Neural progenitor cell (in vitro differentiated cells): ENCODE measurements around the gene SLC2A9. TPM values are rescaled to one million over a fixed set of nuclear protein-coding genes. Genes with fewer than 3 reads are reported as not detected.

Source experiments
- DNase-seq: peaks from one replicate; pipeline ENCODE4 v3.0.0-alpha.2; 2016; ENCODE audit warnings: low spot score
- H2AFZ ChIP-seq: fragments of 200-600 bp; sonication (generic); replicated peaks from 2 replicates; pipeline ENCODE4 v1.6.1; 2016; ENCODE audit warnings: antibody characterized with exemption
- H3F3A ChIP-seq: fragments of 200-600 bp; sonication (generic); 2 replicates; pipeline ENCODE4 v1.6.1; 2016; ENCODE audit warnings: antibody characterized with exemption, low read depth
- H3K27ac ChIP-seq: fragments of 200-600 bp; sonication (generic); 2 replicates; pipeline ENCODE4 v1.5.1; 2016; ENCODE audit warnings: mild to moderate bottlenecking
- H3K27me3 ChIP-seq: fragments of 200-600 bp; sonication (generic); 2 replicates; pipeline ENCODE4 v1.6.1; 2016; ENCODE audit warnings: mild to moderate bottlenecking, moderate library complexity
- H3K36me3 ChIP-seq: fragments of 200-600 bp; sonication (generic); 2 replicates; pipeline ENCODE4 v1.5.1; 2016
- H3K4me1 ChIP-seq: fragments of 200-600 bp; sonication (generic); 2 replicates; pipeline ENCODE4 v1.6.1; 2016; ENCODE audit warnings: mixed run types
- H3K4me2 ChIP-seq: fragments of 200-600 bp; sonication (generic); 2 replicates; pipeline ENCODE4 v1.6.1; 2016
- H3K4me3 ChIP-seq: fragments of 200-600 bp; sonication (generic); 2 replicates; pipeline ENCODE4 v1.5.1; 2016
- H3K79me2 ChIP-seq: fragments of 200-600 bp; sonication (generic); 2 replicates; pipeline ENCODE4 v1.6.1; 2016; ENCODE audit warnings: low read depth
- H3K9ac ChIP-seq: fragments of 200-600 bp; sonication (generic); 2 replicates; pipeline ENCODE4 v1.6.1; 2016
- H3K9me3 ChIP-seq: fragments of 200-600 bp; sonication (generic); 2 replicates; pipeline ENCODE4 v1.5.1; 2016; ENCODE audit warnings: low read depth
- H4K20me1 ChIP-seq: fragments of 200-600 bp; sonication (generic); 2 replicates; pipeline ENCODE4 v1.6.1; 2016; ENCODE audit warnings: low read depth
- H3K27ac Mint-ChIP-seq: 3 replicates; pipeline ENCODE4 v1.8.0; 2021; ENCODE audit warnings: mixed read lengths
- H3K27me3 Mint-ChIP-seq: 2 replicates; pipeline ENCODE4 v1.8.0; 2022; ENCODE audit warnings: low read depth, mild to moderate bottlenecking, inconsistent platforms, moderate library complexity, mixed read lengths; ENCODE audit not compliant: insufficient read depth
- H3K36me3 Mint-ChIP-seq: 3 replicates; pipeline ENCODE4 v1.8.0; 2021; ENCODE audit warnings: mixed read lengths
- H3K4me1 Mint-ChIP-seq: 3 replicates; pipeline ENCODE4 v1.8.0; 2021; ENCODE audit warnings: mixed read lengths
- H3K4me3 Mint-ChIP-seq: 3 replicates; pipeline ENCODE4 v1.8.0; 2021; ENCODE audit warnings: mild to moderate bottlenecking, moderate library complexity, mixed read lengths
- H3K9me3 Mint-ChIP-seq: 3 replicates; pipeline ENCODE4 v1.8.0; 2020; ENCODE audit warnings: mixed read lengths
- CTCF ChIP-seq: fragments of 200-600 bp; sonication (generic); IDR thresholded peaks from 2 replicates; pipeline ENCODE4 v1.5.1; 2017; ENCODE audit warnings: antibody characterized with exemption, mild to moderate bottlenecking
- EZH2 ChIP-seq: fragments of 200-600 bp; sonication (generic); IDR thresholded peaks from 2 replicates; pipeline ENCODE4 v1.6.1; 2017; ENCODE audit warnings: antibody characterized with exemption, mild to moderate bottlenecking, moderate library complexity
- EZH2phosphoT487 ChIP-seq: fragments of 200-600 bp; sonication (generic); IDR thresholded peaks from 2 replicates; pipeline ENCODE4 v1.6.1; 2017; ENCODE audit warnings: antibody characterized with exemption
- total RNA-seq: library from RNA; depleted of rRNA; stranded (reverse); fragments of >200 nt; gene quantifications from 2 replicates; pipeline ENCODE4 v1.2.3, GENCODE V29; 2015; ENCODE audit warnings: low replicate concordance

Gene SLC2A9
- total RNA-seq, 1 donor from 2014 or later: not detected

GRCh38 chr4:9927341-9928007, 93.8 kb downstream of the SLC2A9 start:
- Mint-ChIP-seq H3K36me3 (no peaks in the 10 kb centered on the region), H3K27me3 (peaks cover 19% of the 10 kb centered on the region), H3K27ac (no peak overlapping the region), H3K4me3 (no peak overlapping the region), H3K9me3 (no peaks in the 10 kb centered on the region), H3K4me1 (peaks cover 13% of the 10 kb centered on the region)
- Histone ChIP-seq H3K4me3 (no peak overlapping the region), H3K9me3 (no peaks in the 10 kb centered on the region), H3K27ac (no peak overlapping the region), H3K36me3 (no peaks in the 10 kb centered on the region), H2AFZ (no peak overlapping the region), H3K4me2 (no peak overlapping the region), H3F3A (no peaks in the 10 kb centered on the region), H4K20me1 (no peaks in the 10 kb centered on the region), H3K4me1 (no peaks in the 10 kb centered on the region), H3K27me3 (no peaks in the 10 kb centered on the region), H3K79me2 (no peaks in the 10 kb centered on the region), H3K9ac (no peak overlapping the region)
- TF ChIP-seq EZH2phosphoT487: no peak
- no peak for TF ChIP-seq CTCF
- no peak for TF ChIP-seq EZH2
- DNase-seq: no peak

GRCh38 chr4:9926586-9926985, 94.7 kb downstream of the SLC2A9 start:
- Histone ChIP-seq H3K79me2 (no peaks in the 10 kb centered on the region), H3K9me3 (no peaks in the 10 kb centered on the region), H3F3A (no peaks in the 10 kb centered on the region), H3K4me1 (peaks cover under 1% of the 10 kb centered on the region), H2AFZ (no peak overlapping the region), H3K27me3 (no peaks in the 10 kb centered on the region), H3K4me3 (no peak overlapping the region), H3K36me3 (no peaks in the 10 kb centered on the region), H4K20me1 (no peaks in the 10 kb centered on the region), H3K27ac (no peak overlapping the region), H3K9ac (no peak overlapping the region), H3K4me2 (no peak overlapping the region)
- peaks cover 18% of the 10 kb centered on the region for H3K27me3 Mint-ChIP-seq
- H3K36me3 Mint-ChIP-seq: no peaks in the 10 kb centered on the region
- no peak for TF ChIP-seq CTCF
- no peak for TF ChIP-seq EZH2phosphoT487
- TF ChIP-seq EZH2: no peak
- H3K4me3 Mint-ChIP-seq: no peak overlapping the region
- no peak overlapping the region for H3K27ac Mint-ChIP-seq
- peaks cover 14% of the 10 kb centered on the region for H3K4me1 Mint-ChIP-seq
- no peak for DNase-seq
- H3K9me3 Mint-ChIP-seq: no peaks in the 10 kb centered on the region

GRCh38 chr4:9925750-9926439, 95.4 kb downstream of the SLC2A9 start:
- H3K27ac Mint-ChIP-seq: no peak overlapping the region
- DNase-seq: no peak
- Histone ChIP-seq H3K79me2 (no peaks in the 10 kb centered on the region), H4K20me1 (no peaks in the 10 kb centered on the region), H3K27ac (no peak overlapping the region), H3K27me3 (no peaks in the 10 kb centered on the region), H3K9ac (no peak overlapping the region), H3K36me3 (no peaks in the 10 kb centered on the region), H3K4me1 (peaks cover 7% of the 10 kb centered on the region), H3K4me3 (no peak overlapping the region), H2AFZ (no peak overlapping the region), H3F3A (peaks cover 3% of the 10 kb centered on the region), H3K9me3 (no peaks in the 10 kb centered on the region), H3K4me2 (no peak overlapping the region)
- H3K36me3 Mint-ChIP-seq: no peaks in the 10 kb centered on the region
- TF ChIP-seq EZH2 (no peak), CTCF (no peak), EZH2phosphoT487 (no peak)
- no peak overlapping the region for H3K4me3 Mint-ChIP-seq
- H3K9me3 Mint-ChIP-seq: no peaks in the 10 kb centered on the region
- H3K4me1 Mint-ChIP-seq: peaks cover 21% of the 10 kb centered on the region
- peaks cover 15% of the 10 kb centered on the region for H3K27me3 Mint-ChIP-seq
